T-helper 1 cell treated with Interleukin-12 subunit alpha and Interleukin-12 subunit beta and Interleukin-4 antibody, amounts not matched to agents 30 ng/mL and 1 ng/mL, for 36 hours (primary cell): Measurements from ENCODE around the gene FBXO21. TPM values are rescaled to one million over a fixed set of nuclear protein-coding genes. Genes with fewer than 3 reads are reported as not detected.

Source experiments
- intact Hi-C: fragments of 100-400 bp; cut with micrococcal nuclease; formaldehyde crosslinking; loops from one replicate; pipeline ENCODE4 v1.15.1; 2024
- total RNA-seq: library from RNA; stranded (reverse); gene quantifications from 2 replicates; pipeline ENCODE4 v1.2.3, GENCODE V29; 2022

The FBXO21 gene
- total RNA-seq, 1 donor from 2014 or later, result 27.1 TPM

GRCh38 chr12:117141097-117141898, 49.0 kb downstream of the FBXO21 start:
- intact Hi-C loops, result no loop called here

- intact Hi-C loops, result no loop called here
These were observed 49.7 kb downstream of the FBXO21 start for GRCh38 chr12:117140397-117141096.

GRCh38 chr12:117139025-117139717, 51.1 kb downstream of the FBXO21 start:
- intact Hi-C loops, result no loop called here

GRCh38 chr12:117134721-117135120, 55.5 kb downstream of the FBXO21 start:
- intact Hi-C loops, result loop anchor here (1.0 to 5.0 kb wide), 8 partner anchors 16 to 432 kb away; partner anchors contain the start of genes RNFT2, SPRING1 and TESC

GRCh38 chr12:117134059-117134458, 56.2 kb downstream of the FBXO21 start:
- intact Hi-C loops, result loop anchor here (1.0 to 5.0 kb wide), 8 partner anchors 16 to 432 kb away; partner anchors contain the start of genes RNFT2, SPRING1 and TESC

GRCh38 chr12:117130801-117131200, 59.5 kb downstream of the FBXO21 start:
- intact Hi-C loops, result loop anchor here (5.0 kb wide), 1 partner anchor 428 kb away; no protein-coding TSS in a partner anchor

- intact Hi-C loops, result no loop called here
These were observed 60.9 kb downstream of the FBXO21 start for GRCh38 chr12:117129391-117129790.

- intact Hi-C loops, result no loop called here
These were observed 62.1 kb downstream of the FBXO21 start for GRCh38 chr12:117127933-117128823.

- intact Hi-C loops, result no loop called here
These were observed 63.9 kb downstream of the FBXO21 start for GRCh38 chr12:117126335-117126734.

GRCh38 chr12:117125767-117126166, 64.5 kb downstream of the FBXO21 start:
- intact Hi-C loops, result no loop called here

GRCh38 chr12:117125272-117125613, 65.0 kb downstream of the FBXO21 start:
- intact Hi-C loops, result no loop called here

GRCh38 chr12:117124421-117125271, 65.6 kb downstream of the FBXO21 start:
- intact Hi-C loops, result no loop called here

GRCh38 chr12:117121441-117121840, 68.8 kb downstream of the FBXO21 start:
- intact Hi-C loops, result no loop called here

GRCh38 chr12:117120787-117121186, 69.5 kb downstream of the FBXO21 start:
- intact Hi-C loops, result no loop called here

- intact Hi-C loops, result loop anchor here (1.0 kb wide), 4 partner anchors 20 to 416 kb away; partner anchors contain the start of gene TESC
These were observed 70.6 kb downstream of the FBXO21 start for GRCh38 chr12:117119592-117120198.

GRCh38 chr12:117118838-117119591, 71.3 kb downstream of the FBXO21 start:
- intact Hi-C loops, result loop anchor here (1.0 kb wide), 4 partner anchors 20 to 416 kb away; partner anchors contain the start of gene TESC

- intact Hi-C loops, result no loop called here
These were observed 75.5 kb downstream of the FBXO21 start for GRCh38 chr12:117114784-117115183.

GRCh38 chr12:117113231-117113630, 77.0 kb downstream of the FBXO21 start:
- intact Hi-C loops, result no loop called here
